ENCODE results near the gene FAM81A.
A peak's percentile ranks its signal among the peaks of the same experiment; 100 is the strongest.
"Not testable (repeated sequence)": the region's sequence is repeated elsewhere in the genome, so short reads cannot be mapped to it uniquely, and the experiment has no call there.

The FAM81A gene

DNA sequence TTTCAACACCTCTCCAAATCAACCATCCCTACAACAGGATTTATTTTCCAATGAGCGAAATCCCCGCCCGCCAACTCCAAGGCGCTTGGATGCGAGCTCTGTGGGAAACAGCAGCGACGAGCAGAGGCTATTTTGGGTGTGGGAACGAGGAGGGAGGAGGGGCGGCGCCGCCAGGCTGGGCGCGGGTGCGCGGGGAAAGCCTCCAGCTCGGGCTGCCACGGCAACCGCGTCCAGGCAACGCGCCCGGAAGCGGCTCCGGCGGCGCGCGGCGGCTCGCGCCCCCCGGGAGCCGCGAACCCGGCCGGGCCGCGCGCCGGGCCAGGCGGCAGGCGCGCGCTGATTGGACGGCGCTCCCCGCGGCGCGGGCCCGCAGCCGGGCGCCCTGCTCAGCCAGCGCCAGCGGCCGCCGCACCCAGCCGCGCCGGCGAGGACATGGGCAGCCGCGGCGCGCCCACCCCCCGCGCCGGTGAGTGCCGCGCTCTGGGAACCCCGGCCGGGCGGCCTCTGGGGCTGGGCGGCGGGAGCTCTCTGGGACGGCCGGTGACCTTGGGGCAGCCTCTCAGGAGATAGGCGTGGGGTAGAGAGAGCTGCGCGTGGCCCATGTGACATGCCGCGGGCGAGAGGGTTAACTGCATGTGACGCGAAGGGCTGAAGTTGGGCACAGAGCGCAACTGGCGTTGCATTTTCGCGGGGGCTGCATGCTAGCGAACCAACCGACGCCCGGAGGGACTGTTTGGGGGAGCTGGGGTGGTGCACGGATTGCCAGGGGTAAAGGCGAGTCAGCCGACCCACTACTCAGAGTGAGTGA lies at the start of gene FAM81A:
Gene FAM81A (plus strand): TSS at position 370 of the 808 bp plus-strand sequence. CDS start 20,441 bp downstream, outside the sequence.
- peak; percentile 25 for DNase-seq

DNA sequence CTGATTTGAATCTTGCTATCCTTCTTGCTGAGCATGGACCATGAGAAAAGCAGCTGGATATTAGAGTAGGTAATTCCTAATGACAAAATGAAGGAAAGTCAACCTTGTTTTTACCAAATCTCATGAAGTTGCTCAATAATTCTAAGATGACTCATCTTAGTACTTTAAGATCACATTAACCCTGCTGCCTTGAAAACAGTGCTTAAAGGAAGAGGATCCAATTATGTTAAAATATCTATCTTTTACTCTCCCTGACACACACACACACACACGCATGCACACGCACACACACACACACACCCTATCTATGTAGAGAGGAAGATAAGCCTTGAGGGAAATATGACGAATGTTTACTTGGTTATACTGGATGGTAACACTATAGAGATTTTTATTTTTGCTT lies 49.3 kb upstream of the FAM81A start:
- DNase-seq, result no peak

DNA sequence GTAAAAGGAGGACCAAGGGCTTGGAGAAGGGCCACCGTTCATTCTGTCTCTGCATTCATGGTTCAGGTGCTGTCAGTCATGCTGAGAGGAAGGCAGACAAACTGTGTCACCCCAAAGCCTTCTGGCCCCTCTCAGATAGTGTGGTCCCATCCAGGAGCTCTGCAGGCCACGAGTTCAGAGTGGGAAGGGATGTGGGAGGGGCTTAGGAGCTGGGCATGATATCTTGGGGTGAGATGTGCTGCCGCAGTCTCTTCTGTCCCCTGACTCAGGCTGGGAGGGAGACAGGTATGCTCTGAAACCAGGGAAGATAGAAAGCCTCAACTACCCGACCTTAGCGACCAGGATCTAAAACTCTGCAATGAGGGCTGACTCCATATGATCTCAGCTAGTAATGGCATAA lies 45.7 kb upstream of the FAM81A start:
- DNase-seq, result no peak

DNA sequence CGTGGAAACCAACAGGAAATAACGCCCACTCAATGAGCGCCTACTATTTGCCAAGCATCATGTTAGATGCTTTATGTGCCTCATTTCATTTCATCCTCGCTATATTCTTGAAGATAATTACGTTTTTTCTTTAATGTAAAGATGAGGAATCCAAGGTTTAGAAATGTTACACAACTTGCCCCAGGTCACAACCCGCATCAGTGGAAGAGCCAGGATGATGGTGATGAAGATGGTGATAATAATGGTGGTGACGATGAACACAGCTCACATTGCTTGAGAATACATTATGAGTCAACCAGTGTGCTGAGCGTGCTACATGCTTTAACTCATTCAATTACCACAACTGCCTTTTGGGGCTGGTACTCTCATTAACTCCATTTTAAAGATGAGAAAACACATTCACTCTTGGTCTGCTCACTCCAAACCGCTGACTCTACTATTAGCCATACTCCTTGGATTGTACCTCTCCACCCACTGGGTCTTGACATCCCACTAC lies 43.8 kb upstream of the FAM81A start:
- no peak for DNase-seq

DNA sequence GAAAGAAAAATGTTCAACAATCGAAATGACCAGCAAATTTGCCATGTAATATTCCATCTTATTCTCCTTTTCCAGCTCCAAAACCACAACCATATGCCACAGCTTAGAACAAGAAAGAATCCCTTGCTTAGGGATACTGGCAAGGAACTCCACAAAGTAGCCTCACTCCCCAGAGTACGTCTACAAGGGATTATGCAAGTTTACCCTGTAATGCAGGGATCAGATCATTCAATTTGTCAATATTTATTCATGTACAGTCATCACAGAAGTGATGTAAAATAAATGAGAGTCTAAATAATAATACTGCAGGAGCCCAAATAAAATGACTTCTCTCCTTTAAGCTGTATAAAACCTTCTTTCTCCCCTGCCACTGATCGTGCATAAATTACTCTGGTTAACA lies 41.8 kb upstream of the FAM81A start:
- no peak for DNase-seq

DNA sequence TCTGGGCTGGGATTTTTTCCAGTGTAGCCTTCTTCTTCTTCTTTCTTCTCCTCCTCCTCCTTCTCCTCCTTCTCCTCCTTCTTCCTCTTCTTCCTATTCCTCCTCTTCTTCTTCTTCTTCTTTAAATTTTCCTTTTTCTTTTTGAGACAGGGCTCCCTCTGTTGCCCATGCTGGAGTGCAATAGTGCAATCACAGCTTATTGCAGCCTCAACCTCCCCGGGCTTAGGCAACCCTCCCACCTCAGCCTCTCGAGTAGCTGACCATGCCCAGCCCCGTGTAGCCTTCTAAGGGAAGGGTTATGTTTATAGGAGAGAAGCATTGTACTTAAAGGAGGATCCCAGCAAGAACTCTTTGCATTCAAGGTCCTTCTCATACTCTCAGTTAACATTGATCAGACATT lies 41.3 kb upstream of the FAM81A start:
- no peak for DNase-seq

DNA sequence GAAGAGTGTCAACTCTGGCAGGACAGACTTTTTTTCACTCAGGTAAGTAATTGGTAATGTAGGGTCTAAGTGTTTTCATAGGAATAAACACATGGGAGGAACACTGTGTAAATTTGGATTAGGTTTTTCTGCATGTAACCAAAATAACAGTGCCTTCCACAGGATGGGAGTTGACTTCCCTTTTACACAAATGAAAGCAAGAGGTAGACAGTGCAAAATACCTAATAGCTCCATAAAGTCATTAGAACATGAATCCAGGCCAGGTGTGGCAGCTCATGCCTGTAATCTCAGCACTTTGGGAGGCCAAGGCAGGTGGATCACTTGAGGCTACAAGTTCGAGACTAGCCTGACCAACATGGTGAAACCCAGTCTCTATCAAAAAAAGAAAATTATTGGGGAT lies 39.8 kb upstream of the FAM81A start:
- DNase-seq, result no peak

DNA sequence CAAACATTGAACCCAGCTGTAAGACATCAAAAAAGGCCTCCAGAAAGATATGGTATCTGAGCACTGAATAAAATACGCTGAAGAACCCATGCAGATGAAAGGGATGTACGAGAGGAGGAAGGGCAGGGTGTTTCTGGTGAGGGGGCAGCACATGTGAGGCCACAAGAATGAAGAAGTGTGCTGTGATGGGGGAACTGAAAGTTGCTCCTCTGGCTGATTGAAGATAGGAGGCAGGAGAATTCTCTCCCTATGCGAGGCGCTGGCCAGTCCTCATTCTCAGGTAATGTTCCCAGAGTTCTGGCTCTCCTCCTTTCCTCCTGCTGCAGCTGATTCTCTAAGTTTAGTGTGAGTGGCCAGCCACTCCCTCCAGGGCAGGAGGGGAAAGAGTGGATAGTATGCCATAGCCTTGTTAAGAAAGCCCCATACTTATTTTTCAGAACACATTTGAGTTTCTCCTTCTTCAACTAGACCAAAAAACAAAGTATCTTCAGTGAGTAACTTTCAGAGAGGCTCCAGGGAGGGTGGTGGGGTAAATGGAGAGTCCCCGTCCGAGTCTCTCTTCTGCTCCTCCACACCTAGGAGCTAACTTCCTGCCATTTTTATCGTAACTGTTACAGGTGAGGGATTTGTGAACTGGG lies 38.4 kb upstream of the FAM81A start:
- no peak for DNase-seq

DNA sequence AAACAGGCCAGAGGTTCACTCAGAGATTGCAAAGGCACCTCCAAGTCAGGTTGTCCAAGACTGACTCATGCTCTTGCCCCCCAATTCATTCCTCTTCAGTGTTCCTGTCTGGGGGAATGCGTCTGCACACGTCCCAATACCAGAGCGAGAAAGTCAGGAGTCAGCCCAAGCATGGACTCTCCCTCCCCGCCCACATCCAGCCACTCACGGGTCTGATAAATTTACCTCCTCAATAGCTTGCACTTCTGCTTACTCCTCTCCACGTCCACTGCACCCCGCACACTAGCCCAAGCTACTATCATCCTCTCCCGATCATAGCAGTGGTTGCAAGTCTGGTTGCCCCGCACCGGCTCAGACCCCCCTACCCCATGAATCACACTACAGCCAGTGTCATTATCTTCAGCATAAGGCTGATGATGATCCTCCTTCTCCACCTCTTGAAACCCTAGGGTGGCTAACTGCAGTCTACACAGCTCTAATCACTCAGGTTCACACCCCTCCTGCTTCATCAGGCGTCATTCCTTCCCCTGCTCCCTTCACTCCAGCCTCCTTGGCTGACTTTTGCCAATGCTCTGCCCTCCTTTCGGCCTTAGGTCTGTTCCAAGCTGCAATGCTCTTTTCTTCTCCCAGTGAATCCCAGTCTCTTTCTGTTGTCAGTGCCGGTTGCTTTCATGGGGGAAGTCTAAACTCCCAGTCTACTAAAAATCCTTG lies 37.7 kb upstream of the FAM81A start:
- DNase-seq, result no peak

DNA sequence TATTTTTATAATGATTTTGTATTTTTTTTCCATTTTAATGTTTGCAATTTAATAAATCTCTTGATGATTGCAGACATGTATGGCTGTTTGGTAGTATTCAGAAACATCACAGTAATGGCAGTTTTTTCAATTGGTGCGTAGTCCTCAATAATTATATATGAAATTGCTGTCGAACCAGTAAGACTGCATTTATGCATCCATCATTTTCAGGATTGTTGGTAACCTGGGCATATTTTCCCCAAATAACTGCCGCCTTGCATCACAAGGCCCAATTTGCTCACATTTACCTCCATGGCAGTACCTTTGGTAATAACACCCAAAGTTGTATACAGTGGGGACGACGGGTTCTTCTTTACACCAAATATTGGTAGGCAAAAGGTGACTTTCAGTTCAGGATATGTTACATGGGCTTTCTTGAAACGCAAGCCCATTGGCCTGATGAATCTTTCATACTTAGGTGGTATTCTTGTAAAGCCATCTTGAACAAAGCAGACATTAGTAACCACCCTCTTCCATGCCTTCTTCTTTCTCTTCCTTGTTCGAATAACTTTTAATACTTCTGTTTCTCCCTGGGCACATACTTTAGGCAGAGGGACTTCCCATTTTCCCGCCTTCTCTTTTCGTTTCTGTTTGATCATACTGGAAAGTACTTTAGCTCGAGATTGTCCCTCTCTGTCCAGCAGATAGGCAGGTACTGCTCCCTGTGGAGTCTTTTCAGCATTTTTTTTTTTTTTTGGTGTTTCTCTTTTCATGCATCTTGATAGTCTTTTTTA lies 36.7 kb upstream of the FAM81A start:
- not testable (repeated sequence) for DNase-seq

DNA sequence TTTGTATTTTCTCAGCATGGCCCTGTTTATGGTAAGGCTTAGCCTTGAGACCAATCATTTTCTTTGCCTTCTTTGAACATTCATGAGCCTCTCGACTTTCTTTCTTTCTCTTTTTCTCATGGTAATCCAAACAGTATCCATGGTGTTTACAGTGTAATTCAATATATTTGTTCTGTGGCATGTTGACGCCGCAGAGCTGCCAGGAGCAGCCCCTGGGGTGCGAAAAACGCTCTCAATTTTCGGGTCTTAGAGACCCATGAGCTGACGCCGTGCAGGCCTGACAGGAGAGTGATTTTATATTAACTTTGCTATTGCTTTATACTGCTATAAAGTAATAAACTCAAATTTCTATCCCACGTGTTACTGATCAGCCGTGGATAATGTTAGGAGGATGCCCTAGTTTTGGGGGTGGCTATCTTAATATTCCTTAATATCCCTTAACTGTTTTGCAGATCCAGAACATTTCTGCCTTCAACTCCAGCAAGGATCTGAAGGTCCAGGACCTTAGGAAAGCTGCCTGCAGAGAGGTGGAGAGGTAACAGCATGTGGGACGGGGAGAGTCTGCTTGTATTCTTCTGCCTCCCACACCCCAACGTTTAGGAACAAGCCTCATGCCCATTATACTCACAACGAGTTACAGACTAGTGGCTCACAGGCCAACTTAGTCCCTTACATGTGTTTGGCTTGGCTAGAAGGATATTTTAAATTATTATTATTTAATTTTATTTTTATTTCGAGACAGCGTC lies 36.0 kb upstream of the FAM81A start:
- no peak for DNase-seq

DNA sequence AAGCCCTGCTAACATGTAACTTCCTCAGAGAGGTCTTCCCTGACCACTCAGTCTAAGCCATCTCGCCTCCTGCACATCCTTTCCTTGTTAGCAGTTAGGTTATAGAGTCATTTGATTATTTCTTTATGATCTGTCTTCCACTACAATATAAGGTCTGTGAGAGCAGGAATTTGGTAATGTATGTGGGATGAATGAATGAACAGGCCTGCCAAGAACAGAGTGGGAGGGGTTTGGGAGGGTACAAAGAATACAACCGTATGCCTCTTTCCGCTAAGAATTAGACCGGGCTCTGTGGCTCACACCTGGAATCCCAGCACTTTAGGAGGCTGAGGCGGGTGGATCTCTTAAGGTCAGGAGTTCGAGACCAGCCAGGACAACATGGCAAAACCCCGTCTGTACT lies 32.9 kb upstream of the FAM81A start:
- no peak for DNase-seq

DNA sequence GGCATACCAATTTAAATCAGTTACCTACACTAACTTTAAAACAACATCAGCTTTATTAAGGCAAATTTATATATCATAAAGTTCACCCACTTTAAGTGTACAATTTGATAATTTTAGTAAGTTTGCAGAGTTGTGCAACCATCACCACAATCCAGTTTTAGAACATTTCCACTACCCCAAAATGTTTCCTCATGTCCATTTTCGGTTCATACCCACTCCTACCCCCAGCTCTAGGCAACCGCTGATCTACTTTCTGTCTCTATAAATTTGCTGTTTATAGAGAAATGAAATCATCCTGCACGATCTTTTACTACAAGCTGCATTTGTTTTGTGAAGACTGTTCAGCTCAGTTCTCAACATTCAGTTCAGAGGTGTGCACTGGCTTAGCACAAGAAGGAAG lies 31.5 kb upstream of the FAM81A start:
- DNase-seq, result no peak

DNA sequence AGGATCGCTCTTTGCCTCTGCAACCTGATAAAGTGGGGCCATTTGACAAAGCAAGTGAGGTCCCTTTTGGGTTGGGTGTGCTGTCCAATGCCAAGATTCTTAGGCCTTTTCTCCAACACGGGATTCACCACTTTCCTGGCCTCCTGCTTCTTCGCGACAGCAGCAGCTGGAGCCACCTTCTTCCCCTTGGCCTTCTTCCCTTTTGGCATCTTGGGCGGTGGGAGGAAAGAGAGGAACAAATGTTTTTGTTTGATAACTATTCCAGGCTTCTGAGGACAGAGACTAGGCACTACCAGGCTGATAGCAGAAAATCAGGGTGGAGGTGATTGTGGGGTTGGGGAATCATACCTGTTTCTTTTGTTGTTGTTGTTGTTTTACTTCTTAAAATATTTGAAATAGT lies 30.0 kb upstream of the FAM81A start:
- no peak for DNase-seq

DNA sequence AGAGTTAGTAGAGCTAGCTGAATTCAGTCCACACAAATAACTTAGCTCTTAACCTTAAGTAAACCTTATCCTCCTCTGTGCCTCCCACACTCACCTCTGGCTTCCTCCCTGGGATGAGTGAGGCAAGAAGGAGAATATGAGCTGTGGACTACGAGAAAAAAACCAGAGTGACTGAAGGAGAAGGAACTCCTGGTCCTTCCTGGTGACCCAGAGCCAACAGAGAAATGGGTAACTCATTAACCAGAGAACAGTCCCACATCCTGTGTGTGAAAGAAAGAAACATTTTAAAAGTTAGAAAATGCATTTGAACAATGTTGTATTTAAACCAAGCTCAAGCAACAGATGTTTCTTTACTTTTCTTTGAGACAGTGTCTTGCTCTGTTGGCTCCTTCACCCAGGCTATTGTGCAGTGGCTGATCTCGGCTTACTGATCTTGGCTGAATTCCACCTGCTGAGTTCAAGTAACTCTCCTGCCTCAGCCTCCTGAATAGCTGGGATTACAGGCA lies 27.5 kb upstream of the FAM81A start:
- DNase-seq, result no peak

DNA sequence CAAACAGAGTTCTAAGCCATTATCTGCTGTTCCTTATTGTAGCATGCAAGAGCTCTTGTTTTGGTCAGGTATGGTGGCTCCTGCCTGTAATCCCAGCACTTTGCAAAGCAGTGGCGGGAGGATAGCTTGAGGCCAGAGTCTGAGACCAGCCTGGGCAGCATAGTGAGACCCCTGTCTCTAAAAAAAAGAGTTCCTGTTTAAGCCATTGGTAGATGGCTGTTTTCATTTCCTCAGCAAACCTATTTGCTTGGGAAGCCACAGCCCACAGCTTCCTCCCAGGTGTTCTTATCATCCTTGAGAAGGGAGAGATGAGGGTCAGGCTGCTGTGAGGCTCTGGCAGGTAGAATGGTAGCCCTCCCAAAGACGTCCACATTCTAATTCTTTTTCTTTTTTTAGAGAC lies 24.4 kb upstream of the FAM81A start:
- DNase-seq, result no peak

DNA sequence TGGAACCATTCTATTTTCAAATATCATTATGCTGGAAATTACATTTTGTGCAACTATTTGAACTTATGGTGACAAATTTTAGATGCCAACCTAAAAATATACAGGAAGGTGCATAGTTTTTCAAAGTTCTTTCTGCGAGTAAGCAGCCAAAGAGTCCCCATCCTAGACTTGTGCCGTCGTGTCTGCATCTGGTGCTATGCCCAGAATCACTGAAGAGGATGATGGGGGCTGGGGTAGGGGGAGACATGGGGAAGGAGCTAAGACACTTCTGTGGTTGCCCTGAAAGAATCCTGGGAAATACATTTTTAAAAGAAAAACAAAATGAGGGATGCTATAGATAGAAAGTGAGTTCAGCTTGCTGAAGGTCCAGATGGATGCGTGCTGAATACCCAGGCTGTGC lies 21.2 kb upstream of the FAM81A start:
- DNase-seq, result no peak

DNA sequence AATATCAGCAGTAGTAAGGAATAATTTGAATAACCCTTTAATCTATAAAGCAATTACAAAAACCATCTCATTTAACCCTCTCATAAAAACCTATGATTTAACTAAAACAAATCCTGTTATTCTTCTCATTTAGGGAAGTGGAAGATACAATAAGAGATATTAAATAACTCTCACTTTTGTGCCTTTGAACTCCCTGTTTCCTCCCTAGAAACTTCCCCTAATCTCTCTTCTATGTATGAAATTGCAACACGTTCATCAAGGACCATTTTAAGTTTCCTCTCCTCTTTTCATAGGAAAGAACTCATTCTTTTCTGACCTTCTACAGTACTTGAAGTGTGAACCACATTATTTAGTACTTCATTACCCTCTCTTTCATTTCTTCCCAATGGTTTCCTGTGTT lies 18.8 kb upstream of the FAM81A start:
- DNase-seq, result no peak

DNA sequence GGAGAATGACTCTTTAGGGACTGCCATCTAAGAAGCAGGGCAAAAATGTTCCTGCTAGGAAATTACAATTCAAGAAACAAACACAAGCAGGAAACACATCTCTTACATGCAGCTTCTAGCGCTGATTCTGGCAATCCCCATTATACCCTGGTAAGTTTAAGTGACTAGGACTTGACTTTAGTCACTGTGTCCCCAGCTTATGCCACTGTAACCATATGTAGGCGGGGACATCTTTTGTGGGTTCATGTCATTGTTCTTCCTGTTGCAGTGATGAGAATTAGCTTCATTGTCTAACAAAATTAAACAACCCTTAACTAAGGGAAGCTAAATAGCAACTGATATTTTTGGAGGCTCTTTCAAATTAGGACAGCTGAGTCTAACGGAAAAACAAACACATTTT lies 17.9 kb upstream of the FAM81A start:
- DNase-seq, result no peak

DNA sequence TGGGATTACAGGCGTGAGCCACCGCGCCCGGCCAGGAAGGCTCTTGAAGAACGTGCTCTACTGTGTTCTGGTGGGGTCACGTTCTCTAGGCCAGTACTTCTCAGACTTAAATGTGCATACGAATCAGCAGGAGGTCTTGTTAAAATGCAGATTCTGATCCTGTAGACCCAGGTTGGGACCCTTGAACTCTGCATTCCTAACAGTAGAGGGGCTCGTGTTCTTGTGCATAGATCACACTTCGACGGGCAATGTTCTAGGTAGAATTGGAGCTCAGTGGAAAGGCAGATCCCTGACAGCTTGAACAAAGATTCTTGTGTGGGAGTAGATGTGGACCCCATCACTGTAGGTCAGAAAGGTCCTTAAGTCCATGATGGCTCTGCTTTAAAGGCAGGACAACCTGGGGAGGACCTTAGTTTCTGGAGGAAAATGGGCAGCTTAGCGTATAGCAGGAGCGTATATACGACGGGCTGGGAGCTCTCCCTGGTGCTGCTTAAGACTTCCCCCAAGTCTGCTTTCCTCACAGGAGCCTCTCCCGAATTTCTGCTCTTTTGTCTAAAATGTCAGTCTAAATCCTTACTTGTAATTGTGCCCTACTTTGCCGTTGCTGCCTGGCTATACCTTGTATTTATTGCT lies 16.9 kb upstream of the FAM81A start:
- no peak for DNase-seq

DNA sequence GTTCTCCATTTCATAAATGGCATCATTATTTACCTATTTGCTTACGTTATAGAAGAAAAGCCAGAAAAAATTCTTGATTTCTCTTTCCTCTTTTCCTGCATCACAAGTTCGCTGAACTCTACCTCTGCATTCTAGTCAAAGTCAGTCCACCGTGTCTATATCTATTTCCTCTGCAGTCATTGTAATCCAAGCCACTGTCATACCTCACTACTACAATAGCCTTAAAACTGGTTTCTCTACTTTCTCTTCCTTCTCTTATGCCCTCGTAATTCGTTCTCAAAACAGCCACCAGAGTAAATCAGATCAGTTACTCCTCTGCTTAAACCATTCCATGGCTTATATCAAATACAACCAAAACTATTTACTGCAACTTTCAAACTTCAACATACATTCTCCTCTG lies 13.4 kb upstream of the FAM81A start:
- no peak for DNase-seq

DNA sequence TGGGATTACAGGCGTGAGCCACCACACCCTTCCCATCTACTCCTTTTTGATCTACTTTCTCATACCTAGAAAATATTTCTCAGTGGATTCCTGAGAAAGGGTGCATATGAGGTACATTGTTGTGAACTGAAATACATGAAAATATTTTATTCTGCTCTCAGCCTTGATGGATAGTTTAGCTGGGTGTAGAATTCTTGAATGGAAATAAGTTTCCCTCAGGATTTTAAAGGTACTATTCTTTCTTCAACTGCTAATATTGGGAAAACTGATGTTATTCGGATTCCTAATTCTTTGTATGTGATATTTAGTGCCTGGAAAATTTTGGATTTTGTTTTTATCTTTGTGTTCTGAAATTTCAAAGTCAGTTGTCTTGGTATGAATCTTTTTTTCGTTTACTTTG lies 9.1 kb upstream of the FAM81A start:
- not testable (repeated sequence) for DNase-seq
